Liver (tissue), 9 donors: ENCODE results near the gene IFIT1B. TPM values are rescaled to one million over a fixed set of nuclear protein-coding genes. Genes with fewer than 3 reads are reported as not detected.
A peak's percentile ranks its signal among the peaks of the same experiment; 100 is the strongest.

Experiments used
- DNase-seq: peaks from one replicate; pipeline ENCODE4 v3.0.0-alpha.2; 2017; ENCODE audit warnings: low spot score
- H3K27ac ChIP-seq, 2 donors: one replicate each; pipeline ENCODE4 v1.7.0; 2013; ENCODE audit warnings: inconsistent platforms in 2 of 2, low read length in 2 of 2, control low read depth in 1 of 2, low read depth in 1 of 2, mild to moderate bottlenecking in 1 of 2
- H3K27me3 ChIP-seq, 4 donors: one replicate each; pipeline versions ENCODE4 v1.6.1 to v1.7.0; 2013; ENCODE audit warnings: low read length in 3 of 4, inconsistent platforms in 1 of 4, mild to moderate bottlenecking in 1 of 4, moderate library complexity in 1 of 4; ENCODE audit not compliant: control insufficient read depth in 4 of 4, insufficient read depth in 4 of 4
- H3K36me3 ChIP-seq, 4 donors: one replicate each; pipeline versions ENCODE4 v1.6.1 to v1.7.0; 2013; ENCODE audit warnings: low read length in 3 of 4, mild to moderate bottlenecking in 3 of 4, low read depth in 1 of 4, moderate library complexity in 1 of 4; ENCODE audit not compliant: control insufficient read depth in 4 of 4, insufficient read depth in 3 of 4
- H3K4me1 ChIP-seq, 4 donors: one replicate each; pipeline versions ENCODE4 v1.6.1 to v1.7.0; 2013; ENCODE audit warnings: low read length in 3 of 4, mild to moderate bottlenecking in 3 of 4, moderate library complexity in 1 of 4; ENCODE audit not compliant: control insufficient read depth in 4 of 4, insufficient read depth in 4 of 4
- H3K4me3 ChIP-seq, 3 donors: one replicate each; pipeline versions ENCODE4 v1.6.1 to v1.7.0; 2013; ENCODE audit warnings: low read length in 3 of 3, control low read depth in 1 of 3, low read depth in 1 of 3, mild to moderate bottlenecking in 1 of 3
- H3K9ac ChIP-seq, 2 donors: one replicate each; pipeline ENCODE4 v1.7.0; 2013; ENCODE audit warnings: low read length in 2 of 2, mild to moderate bottlenecking in 2 of 2, moderate library complexity in 2 of 2, control low read depth in 1 of 2, low read depth in 1 of 2
- H3K9me3 ChIP-seq, 4 donors: one replicate each; pipeline versions ENCODE4 v1.6.1 to v1.7.0; 2013; ENCODE audit warnings: low read length in 3 of 4; ENCODE audit not compliant: control insufficient read depth in 4 of 4
- EGR1 ChIP-seq, 2 donors: IDR thresholded peaks; 2 replicates each; pipeline ENCODE4 v1.6.1; 2016 to 2018; ENCODE audit warnings: antibody characterized with exemption in 2 of 2, low read depth in 2 of 2
- FOXA1 ChIP-seq: IDR thresholded peaks from 2 replicates; pipeline ENCODE4 v1.6.1; 2016; ENCODE audit warnings: antibody characterized with exemption
- GABPA ChIP-seq, 2 donors: IDR thresholded peaks in 1 of 2; conservative IDR thresholded peaks in 1 of 2; 2 replicates each; pipeline ENCODE4 v1.6.1; 2016; ENCODE audit warnings: antibody characterized with exemption in 2 of 2, mild to moderate bottlenecking in 1 of 2, moderate library complexity in 1 of 2
- HNF4G ChIP-seq: IDR thresholded peaks from 2 replicates; pipeline ENCODE4 v1.6.1; 2016; ENCODE audit warnings: antibody characterized with exemption
- RAD21 ChIP-seq, 2 donors: IDR thresholded peaks; 2 replicates each; pipeline ENCODE4 v1.6.1; 2016; ENCODE audit warnings: antibody characterized with exemption in 2 of 2, mild to moderate bottlenecking in 2 of 2
- RXRA ChIP-seq, 2 donors: IDR thresholded peaks; 2 replicates each; pipeline ENCODE4 v1.6.1; 2017 to 2018; ENCODE audit warnings: antibody characterized with exemption in 2 of 2, mild to moderate bottlenecking in 1 of 2
- TAF1 ChIP-seq: conservative IDR thresholded peaks from 2 replicates; pipeline ENCODE4 v1.6.1; 2016; ENCODE audit warnings: antibody characterized with exemption, mild to moderate bottlenecking
- YY1 ChIP-seq: IDR thresholded peaks from 2 replicates; pipeline ENCODE4 v1.6.1; 2016; ENCODE audit warnings: antibody characterized with exemption, mild to moderate bottlenecking
- WGBS: extraction: QIAGEN DNeasy Blood & Tissue Kit; methylation state at CpG from one replicate; pipeline ENCODE4 v1.1.7; 2013; 5-methylcytosine and 5-hydroxymethylcytosine counted together
- polyA plus RNA-seq, 2 donors: library from polyadenylated mRNA; stranded (reverse) in 1 of 2; unstranded in 1 of 2; fragments of 200-250 nt in 1 of 2; fragments of >200 nt in 1 of 2; fragmentation: Nextera tagmentation in 1 of 2; extraction: Ambion mirVana in 1 of 2; gene quantifications; one replicate each; pipeline versions ENCODE4 v1.2.1 to v1.2.3, GENCODE V29; 2013 to 2015
- total RNA-seq, 2 donors: library from RNA; depleted of rRNA; stranded (reverse); fragments of >200 nt; gene quantifications; one replicate each; pipeline ENCODE4 v1.2.3, GENCODE V29; 2014
- TF ChIP-seq, protein P1 (sequence below): IDR thresholded peaks from 2 replicates; pipeline ENCODE4 v1.6.1; 2016; ENCODE audit warnings: antibody characterized with exemption
- TF ChIP-seq, protein P2 (sequence below): fragments of 150-350 bp; IDR thresholded peaks from 2 replicates; pipeline ENCODE4 v1.5.1; 2017; ENCODE audit warnings: improper control_type of control experiment, low read depth, low read length; ENCODE audit not compliant: missing input control
- TF ChIP-seq, protein P3 (sequence below): IDR thresholded peaks from 2 replicates; pipeline ENCODE4 v1.6.1; 2016; ENCODE audit warnings: antibody characterized with exemption
- donor health status: healthy.
- donor health status: healthy.
- donor health status: healthy.
- donor health status: healthy.
- donor health status: healthy.

Gene IFIT1B
- total and polyA plus RNA-seq, 4 donors, result 0.15 to 13.3 TPM; not detected in 2

DNA sequence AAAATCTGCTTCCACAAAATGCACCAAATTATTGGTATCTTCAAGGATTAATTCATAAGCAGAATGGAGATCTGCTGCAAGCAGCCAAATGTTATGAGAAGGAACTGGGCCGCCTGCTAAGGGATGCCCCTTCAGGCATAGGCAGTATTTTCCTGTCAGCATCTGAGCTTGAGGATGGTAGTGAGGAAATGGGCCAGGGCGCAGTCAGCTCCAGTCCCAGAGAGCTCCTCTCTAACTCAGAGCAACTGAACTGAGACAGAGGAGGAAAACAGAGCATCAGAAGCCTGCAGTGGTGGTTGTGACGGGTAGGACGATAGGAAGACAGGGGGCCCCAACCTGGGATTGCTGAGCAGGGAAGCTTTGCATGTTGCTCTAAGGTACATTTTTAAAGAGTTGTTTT lies 38.0 kb upstream of the IFIT1B start:
- Histone ChIP-seq H3K9me3 (no peaks in the 10 kb centered on the region), H3K4me3 (no peak overlapping the region), H3K27me3 (no peaks in the 10 kb centered on the region), H3K27ac (no peak overlapping the region), H3K9ac (no peak overlapping the region), H3K36me3 (peaks cover 13 to 22% (median 18%) of the 10 kb centered on the region in 4 donors), H3K4me1 (peaks cover 0 to 7% (median 5%) of the 10 kb centered on the region in 4 donors)
- no peak for DNase-seq
- 92% methylated on average over 4 of the region's 4 CpGs for WGBS
- TF ChIP-seq TAF1, result no peak
- TF ChIP-seq, protein P1, sequence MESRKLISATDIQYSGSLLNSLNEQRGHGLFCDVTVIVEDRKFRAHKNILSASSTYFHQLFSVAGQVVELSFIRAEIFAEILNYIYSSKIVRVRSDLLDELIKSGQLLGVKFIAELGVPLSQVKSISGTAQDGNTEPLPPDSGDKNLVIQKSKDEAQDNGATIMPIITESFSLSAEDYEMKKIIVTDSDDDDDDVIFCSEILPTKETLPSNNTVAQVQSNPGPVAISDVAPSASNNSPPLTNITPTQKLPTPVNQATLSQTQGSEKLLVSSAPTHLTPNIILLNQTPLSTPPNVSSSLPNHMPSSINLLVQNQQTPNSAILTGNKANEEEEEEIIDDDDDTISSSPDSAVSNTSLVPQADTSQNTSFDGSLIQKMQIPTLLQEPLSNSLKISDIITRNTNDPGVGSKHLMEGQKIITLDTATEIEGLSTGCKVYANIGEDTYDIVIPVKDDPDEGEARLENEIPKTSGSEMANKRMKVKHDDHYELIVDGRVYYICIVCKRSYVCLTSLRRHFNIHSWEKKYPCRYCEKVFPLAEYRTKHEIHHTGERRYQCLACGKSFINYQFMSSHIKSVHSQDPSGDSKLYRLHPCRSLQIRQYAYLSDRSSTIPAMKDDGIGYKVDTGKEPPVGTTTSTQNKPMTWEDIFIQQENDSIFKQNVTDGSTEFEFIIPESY, result no peak
- no peak for TF ChIP-seq GABPA (IDR thresholded peaks at IDR 0.05 in 1 of 2, conservative IDR thresholded peaks at IDR 0.05 in 1 of 2)

DNA sequence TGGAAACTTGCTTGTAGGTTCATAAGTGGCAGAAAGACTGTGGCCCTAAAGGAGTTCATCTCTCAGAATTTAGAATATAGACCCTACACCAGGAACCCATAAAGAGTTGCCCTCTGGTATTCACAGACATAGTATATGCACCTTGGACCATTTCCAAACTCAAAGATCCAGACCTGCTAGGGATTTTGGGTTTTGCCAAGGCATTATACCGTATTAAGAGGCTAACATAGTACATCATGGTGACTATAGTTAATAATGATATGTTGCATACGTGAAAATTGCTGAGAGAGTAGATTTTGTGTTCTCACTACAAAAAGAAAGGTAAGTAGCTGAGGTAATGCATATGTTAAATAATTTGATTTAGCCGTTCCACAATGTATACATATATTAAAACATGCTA lies 36.2 kb upstream of the IFIT1B start:
- DNase-seq, result no peak
- no peak overlapping the region for H3K4me3 ChIP-seq
- no peaks in the 10 kb centered on the region for H3K27me3 ChIP-seq
- no peak overlapping the region for H3K27ac ChIP-seq
- H3K9me3 ChIP-seq, result no peaks in the 10 kb centered on the region
- 98% methylated on average over 3 of the region's 3 CpGs for WGBS
- TF ChIP-seq YY1, result no peak
- H3K9ac ChIP-seq, result no peak overlapping the region
- peaks cover 0 to 14% (median 9%) of the 10 kb centered on the region in 4 donors for H3K4me1 ChIP-seq
- H3K36me3 ChIP-seq, result peaks cover 13 to 22% (median 18%) of the 10 kb centered on the region in 4 donors

DNA sequence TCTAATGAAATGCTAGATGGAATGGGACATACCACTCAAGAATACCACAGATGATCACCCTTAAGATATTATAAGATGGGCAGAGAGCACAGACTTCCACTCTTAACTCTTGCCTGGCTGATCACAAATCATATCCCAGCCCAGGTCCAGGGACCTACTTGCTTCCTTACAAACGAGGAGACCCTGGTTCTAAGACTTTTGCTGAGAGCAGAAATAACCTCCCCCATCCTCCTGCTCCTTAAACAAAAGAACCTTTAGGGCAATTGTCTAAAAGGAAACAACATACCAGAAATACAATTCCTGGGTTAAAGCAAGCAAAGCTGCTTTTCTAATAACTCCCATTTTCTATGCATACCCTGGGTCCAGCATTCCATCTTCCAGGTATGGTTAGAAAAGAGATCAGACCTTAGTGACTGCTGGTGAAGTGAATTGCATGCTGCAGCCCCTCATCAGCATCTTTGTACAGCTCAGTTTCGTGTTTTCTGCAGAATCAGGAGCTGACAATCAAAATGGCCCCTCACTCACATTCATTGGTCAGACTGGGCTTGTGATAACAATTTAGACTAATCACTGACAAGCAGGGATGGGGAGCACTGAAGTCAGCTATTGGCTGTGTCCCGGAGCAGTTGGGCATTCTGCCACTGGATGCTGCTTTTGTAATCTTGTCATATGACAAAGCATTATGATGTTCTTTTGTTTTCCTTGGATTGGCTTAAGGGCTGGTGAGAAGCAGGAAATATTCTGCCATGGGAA lies 35.5 kb upstream of the IFIT1B start:
- 65% methylated on average over 3 of the region's 3 CpGs for WGBS
- Histone ChIP-seq H3K36me3 (peaks cover 13 to 22% (median 17%) of the 10 kb centered on the region in 4 donors), H3K27me3 (no peaks in the 10 kb centered on the region), H3K9ac (no peak overlapping the region), H3K4me1 (peaks cover 6 to 20% (median 15%) of the 10 kb centered on the region in 4 donors), H3K27ac (no peak overlapping the region), H3K4me3 (no peak overlapping the region), H3K9me3 (no peaks in the 10 kb centered on the region)
- peak; percentile 27 for TF ChIP-seq YY1
- TF ChIP-seq, protein P2, sequence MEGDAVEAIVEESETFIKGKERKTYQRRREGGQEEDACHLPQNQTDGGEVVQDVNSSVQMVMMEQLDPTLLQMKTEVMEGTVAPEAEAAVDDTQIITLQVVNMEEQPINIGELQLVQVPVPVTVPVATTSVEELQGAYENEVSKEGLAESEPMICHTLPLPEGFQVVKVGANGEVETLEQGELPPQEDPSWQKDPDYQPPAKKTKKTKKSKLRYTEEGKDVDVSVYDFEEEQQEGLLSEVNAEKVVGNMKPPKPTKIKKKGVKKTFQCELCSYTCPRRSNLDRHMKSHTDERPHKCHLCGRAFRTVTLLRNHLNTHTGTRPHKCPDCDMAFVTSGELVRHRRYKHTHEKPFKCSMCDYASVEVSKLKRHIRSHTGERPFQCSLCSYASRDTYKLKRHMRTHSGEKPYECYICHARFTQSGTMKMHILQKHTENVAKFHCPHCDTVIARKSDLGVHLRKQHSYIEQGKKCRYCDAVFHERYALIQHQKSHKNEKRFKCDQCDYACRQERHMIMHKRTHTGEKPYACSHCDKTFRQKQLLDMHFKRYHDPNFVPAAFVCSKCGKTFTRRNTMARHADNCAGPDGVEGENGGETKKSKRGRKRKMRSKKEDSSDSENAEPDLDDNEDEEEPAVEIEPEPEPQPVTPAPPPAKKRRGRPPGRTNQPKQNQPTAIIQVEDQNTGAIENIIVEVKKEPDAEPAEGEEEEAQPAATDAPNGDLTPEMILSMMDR, result no peak
- no peak for DNase-seq

DNA sequence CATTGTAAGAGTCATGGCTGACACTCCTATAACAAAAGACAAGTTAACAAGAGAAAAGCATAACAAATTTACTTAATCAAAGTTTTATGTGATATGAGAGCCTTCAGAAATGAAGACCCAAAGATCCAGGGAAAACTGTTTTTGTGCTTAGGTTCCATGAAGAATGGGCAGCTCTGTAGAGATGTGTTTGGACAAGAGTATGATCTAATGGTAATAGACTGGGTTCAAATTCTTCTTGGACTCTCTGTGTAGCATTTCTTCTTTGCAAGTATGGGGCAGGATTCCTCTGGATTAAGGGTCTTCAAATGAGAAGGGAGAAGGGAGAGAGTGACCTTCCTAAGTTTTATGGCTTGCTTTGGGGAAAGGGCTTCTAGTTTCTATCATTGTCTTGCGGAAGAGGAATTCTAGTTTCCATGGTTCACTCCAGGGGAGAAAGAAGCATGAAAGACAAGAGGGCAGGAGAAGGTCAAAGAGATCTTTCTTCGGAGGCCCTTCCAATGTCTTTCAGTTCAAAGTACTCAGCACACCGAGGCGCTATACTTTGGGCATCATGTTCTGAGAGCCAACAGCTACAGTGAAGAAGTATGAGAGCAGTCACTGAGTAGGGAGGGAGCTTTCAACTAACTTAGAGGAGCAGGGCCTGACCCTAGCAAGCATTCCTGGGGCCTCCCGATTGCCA lies 34.6 kb upstream of the IFIT1B start:
- peaks cover 6 to 25% (median 17%) of the 10 kb centered on the region in 4 donors for H3K4me1 ChIP-seq
- no peaks in the 10 kb centered on the region for H3K27me3 ChIP-seq
- no peak overlapping the region for H3K27ac ChIP-seq
- DNase-seq, result no peak
- H3K36me3 ChIP-seq, result peaks cover 9 to 18% (median 14%) of the 10 kb centered on the region in 4 donors
- H3K9me3 ChIP-seq, result no peaks in the 10 kb centered on the region
- H3K4me3 ChIP-seq, result no peak overlapping the region
- H3K9ac ChIP-seq, result no peak overlapping the region
- WGBS, result 95% methylated on average over 5 of the region's 5 CpGs
- TF ChIP-seq EGR1 (IDR thresholded peaks at IDR 0.05; ENCODE audit: low read depth in 2 of 2) (no peak), HNF4G (no peak), GABPA (IDR thresholded peaks at IDR 0.05 in 1 of 2, conservative IDR thresholded peaks at IDR 0.05 in 1 of 2) (no peak), RXRA (IDR thresholded peaks at IDR 0.05) (no peak), FOXA1 (no peak), RAD21 (IDR thresholded peaks at IDR 0.05) (no peak)
- TF ChIP-seq, protein P1, result no peak
- TF ChIP-seq, protein P2, result no peak
- TF ChIP-seq, protein P3, sequence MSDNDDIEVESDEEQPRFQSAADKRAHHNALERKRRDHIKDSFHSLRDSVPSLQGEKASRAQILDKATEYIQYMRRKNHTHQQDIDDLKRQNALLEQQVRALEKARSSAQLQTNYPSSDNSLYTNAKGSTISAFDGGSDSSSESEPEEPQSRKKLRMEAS, result no peak
